HG02938 (cell line): ENCODE results near the gene CUTA.

ENCODE experiments used
- ATAC-seq: cut with Tn5 transposase; IDR thresholded peaks from one replicate; pipeline ENCODE4 v1.9.1; 2021; ENCODE audit warnings: mild to moderate bottlenecking, moderate library complexity; ENCODE audit not compliant: unreplicated experiment

Gene CUTA

GRCh38 chr6:33424855-33425667, 7.2 kb upstream of the CUTA start:
- no peak for ATAC-seq

- no peak for ATAC-seq
These were observed 5.9 kb upstream of the CUTA start for GRCh38 chr6:33423777-33424176.

GRCh38 chr6:33421344-33421643, 3.4 kb upstream of the CUTA start:
- ATAC-seq = no peak

- no peak for ATAC-seq
These were observed 2.8 kb upstream of the CUTA start for GRCh38 chr6:33420491-33421343.

- no peak for ATAC-seq
These were observed 1.9 kb upstream of the CUTA start, which contains the start of gene SYNGAP1 for GRCh38 chr6:33419580-33420490. Gene SYNGAP1, plus strand, starts transcription at chr6:33420065. Its CDS starts 200 bp downstream, at chr6:33420265.

- ATAC-seq = no peak
These were observed 884 bp upstream of the CUTA start for GRCh38 chr6:33418690-33419291.

GRCh38 chr6:33417128-33417902, 592 bp downstream of the CUTA start:
- ATAC-seq = no peak

- no peak for ATAC-seq
These were observed 1.4 kb downstream of the CUTA start for GRCh38 chr6:33416386-33417127.

- ATAC-seq = no peak
These were observed 2.1 kb downstream of the CUTA start for GRCh38 chr6:33415831-33416230.

GRCh38 chr6:33414592-33415271, 3.2 kb downstream of the CUTA start:
- ATAC-seq = no peak

- ATAC-seq = no peak
These were observed 4.4 kb downstream of the CUTA start for GRCh38 chr6:33413241-33414120.

GRCh38 chr6:33412140-33413009, 5.5 kb downstream of the CUTA start:
- ATAC-seq = no peak

GRCh38 chr6:33411632-33412005, 6.3 kb downstream of the CUTA start:
- no peak for ATAC-seq

- peak; percentile 32 for ATAC-seq
These were observed 6.9 kb downstream of the CUTA start, which contains the start of gene PHF1 for GRCh38 chr6:33410711-33411631. Gene PHF1, plus strand, starts transcription at chr6:33411014. Its CDS starts 1,250 bp downstream, at chr6:33412264.

GRCh38 chr6:33410050-33410710, 7.7 kb downstream of the CUTA start:
- peak; percentile 74 for ATAC-seq
